HT1080 (cell line): ENCODE measurements around the gene NDUFA7. TPM values are rescaled to one million over a fixed set of nuclear protein-coding genes. Genes with fewer than 3 reads are reported as not detected.
"Not testable (repeated sequence)": the region's sequence is repeated elsewhere in the genome, so short reads cannot be mapped to it uniquely, and the experiment has no call there.

Experiments used
- DNase-seq: peaks from one replicate; pipeline ENCODE4 v3.0.0-alpha.2; 2015; ENCODE audit warnings: low read depth
- polyA plus RNA-seq, 2 experiments: library from polyadenylated mRNA; depleted of rRNA; stranded (reverse); fragments of >200 nt; gene quantifications; 2 replicates each; pipeline ENCODE4 v1.2.3, GENCODE V29; 2015
- total RNA-seq: library from RNA; depleted of rRNA; stranded (reverse); fragments of >200 nt; shearing (Covaris generic); gene quantifications from 2 replicates; pipeline ENCODE4 v1.2.3, GENCODE V29; 2014; rRNA removed

NDUFA7 gene
- total RNA-seq, result 35.0 and 39.4 TPM in 2 replicates
- polyA plus RNA-seq (2015; cell fraction: cytosol; rRNA removed), result 54.8 and 78.6 TPM in 2 replicates
- polyA plus RNA-seq (2015; cell fraction: nucleus; rRNA removed), result 26.8 and 29.5 TPM in 2 replicates

- DNase-seq, result peak; percentile 92
Observed at GRCh38 chr19:8321067-8321985, at the start of gene NDUFA7, which contains the start of gene RPS28. Gene NDUFA7 (minus strand): TSS chr19:8321375. CDS start chr19:8321358, 17 bp downstream. Gene RPS28 (plus strand): TSS chr19:8321496. CDS start chr19:8321531, 35 bp downstream.

- DNase-seq, result no peak
Observed at GRCh38 chr19:8370176-8371010, 49.2 kb upstream of the NDUFA7 start.

- peak; percentile 94 for DNase-seq
Observed at GRCh38 chr19:8367327-8368001, 46.3 kb upstream of the NDUFA7 start.

DNA sequence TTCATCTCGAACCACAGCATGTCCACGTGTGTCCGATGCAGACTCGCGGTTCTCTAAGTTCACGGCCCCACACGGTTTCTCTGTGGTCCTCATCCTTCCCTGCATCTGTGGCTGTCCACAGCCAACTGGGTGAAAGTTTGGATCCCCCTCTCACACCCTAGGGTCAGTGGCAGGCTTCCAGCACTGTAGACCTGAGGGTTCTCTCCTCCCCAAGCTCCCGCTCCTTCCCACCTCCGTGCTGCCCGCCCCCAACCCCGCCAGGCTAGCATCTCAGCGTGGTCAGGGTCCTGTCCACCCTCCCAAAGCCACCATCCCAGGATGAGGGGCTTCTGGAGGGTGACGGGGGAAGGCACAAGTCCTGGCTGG lies 45.8 kb upstream of the NDUFA7 start:
- DNase-seq, result no peak

- DNase-seq, result no peak
Observed at GRCh38 chr19:8366121-8366581, 45.0 kb upstream of the NDUFA7 start.

GRCh38 chr19:8363803-8364771 lies 42.9 kb upstream of the NDUFA7 start, which contains the start of gene ANGPTL4:
Gene ANGPTL4 (plus strand): TSS chr19:8364155. CDS start chr19:8364322, 167 bp downstream.
- no peak for DNase-seq

DNA sequence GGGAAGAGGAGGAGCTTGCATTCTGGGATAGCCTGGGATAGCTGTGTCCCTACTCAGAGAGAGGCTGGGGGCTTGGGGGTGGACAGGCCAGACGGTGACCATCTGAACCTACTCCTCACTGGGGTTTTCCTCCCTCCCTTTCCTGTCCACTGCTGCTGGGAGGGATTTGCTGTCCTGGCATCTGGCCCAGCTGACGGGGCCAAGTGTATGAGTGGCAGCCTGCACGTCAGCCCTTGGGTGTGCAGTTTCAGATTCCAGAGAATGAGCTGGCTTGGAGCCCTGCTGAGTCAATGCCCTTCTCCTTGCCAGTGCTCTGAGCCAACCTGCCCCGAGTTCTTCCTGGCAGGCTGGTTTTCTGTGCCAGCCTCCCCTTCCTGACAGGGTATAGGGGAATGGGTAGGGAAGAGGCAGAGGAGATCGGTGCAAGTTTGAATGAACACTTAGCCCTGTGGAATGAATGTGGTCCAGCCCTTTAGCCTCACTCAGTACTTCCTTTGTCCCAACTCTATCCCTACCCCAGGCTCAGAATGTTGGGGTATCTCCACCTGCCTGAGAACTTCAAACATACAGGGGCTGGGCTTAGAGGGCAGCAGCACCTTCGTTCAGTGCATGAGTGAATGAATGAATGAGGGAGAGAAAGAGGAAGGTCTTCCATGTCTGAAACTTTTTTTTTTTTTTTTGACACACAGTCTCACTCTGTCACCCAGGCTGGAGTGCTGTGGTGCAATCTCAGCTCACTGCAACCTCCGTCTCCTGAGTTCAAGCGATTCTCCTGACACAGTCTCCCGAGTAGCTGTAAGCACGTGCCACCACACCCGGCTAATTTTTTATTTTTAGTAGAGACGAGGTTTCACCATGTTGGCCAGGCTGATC lies 41.0 kb upstream of the NDUFA7 start:
- DNase-seq, result peak; percentile 99

DNA sequence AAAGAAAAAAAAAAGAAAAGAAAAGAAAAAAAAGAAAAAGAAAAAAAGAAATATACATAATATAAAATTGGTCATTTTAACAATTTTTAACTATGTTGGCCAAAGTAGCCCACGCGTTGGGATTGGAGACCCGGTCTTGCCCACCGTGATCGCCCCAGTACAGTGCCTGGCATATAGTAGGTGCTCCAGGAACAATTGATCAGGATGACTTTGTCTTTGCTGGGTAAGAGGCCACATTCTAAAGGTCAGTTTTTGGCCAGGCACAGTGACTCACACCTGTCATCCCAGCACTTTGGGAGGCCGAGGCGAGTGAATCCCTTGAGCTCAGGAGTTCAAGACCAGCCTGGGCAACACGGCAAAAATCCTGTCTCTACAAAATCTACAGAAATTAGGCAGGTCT lies 39.0 kb upstream of the NDUFA7 start:
- no peak for DNase-seq

DNA sequence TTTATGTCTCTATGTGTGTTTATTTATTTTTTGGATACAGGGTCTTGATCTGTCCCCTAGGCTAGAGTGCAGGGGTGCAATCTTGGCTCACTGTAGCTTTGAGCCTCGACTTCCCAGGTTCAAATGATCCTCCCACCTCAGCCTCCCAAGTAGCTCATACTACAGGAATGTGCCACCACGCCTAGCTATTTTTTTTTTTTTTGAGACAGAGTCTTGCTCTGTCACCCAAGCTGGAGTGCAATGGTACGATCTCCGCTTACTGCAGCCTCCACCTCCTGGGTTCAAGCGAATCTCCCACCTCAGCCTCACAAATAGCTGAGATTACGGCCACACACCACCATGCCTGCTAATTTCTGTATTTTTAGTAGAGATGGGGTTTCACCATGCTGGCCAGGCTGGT lies 37.8 kb upstream of the NDUFA7 start:
- DNase-seq, result no peak

DNA sequence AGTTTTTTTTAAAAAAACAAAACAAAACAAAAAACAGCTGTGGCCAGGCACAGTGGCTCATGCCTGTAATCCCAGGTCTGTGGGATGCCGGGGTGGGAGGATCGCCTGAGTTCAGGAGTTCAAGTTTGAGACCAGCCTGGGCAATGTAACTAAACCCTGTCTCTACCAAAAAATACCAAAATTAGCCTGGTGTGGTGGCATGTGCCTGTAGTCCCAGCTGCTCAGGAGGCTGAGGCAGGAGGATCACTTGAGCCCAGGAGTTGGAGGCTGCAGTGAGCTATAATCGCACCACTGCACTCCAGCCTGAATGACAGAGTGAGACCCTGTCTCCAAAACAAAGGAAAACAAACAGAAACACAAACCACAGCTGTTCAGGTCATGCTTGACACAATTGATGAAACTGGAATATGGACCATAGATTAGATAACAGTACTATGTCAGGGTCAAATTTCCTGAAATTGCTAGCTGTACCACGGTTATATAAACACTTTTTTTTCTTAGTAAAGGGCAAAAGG lies 35.9 kb upstream of the NDUFA7 start:
- DNase-seq, result no peak

DNA sequence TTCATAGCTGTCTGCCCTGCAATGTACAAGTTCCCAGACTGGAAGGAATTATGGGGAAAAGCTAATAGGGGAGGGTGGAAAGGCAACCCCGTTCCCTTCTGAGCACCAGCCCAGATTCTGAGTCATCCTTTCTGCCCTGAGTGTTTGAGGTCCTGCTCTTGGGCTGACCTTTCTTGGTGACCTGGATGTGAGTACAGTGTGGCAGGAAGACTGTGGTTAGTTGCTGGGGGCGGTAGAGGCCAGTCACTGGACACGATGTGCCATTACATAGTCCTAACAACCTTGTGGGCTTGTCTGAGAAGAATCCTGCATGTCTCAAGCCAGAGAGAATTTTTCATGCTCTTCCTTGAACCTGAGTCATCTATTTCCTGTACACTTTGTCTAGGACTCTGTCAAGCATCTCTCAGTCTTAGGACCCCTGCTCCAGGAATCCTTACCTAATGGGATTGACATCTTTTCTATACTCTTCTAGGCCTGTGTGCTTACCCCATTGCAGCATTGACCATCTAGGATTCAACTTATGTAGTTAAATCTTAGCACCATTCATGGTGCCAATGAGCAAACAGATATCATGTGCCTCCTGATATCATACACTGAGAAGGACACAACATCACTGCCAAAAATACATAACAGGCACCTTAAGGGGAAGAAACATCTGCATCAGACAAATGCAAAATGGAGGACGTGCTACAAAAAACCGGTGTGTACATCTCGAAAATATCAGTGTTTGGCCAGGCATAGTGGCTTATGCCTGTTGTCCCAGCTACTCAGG lies 34.6 kb upstream of the NDUFA7 start:
- DNase-seq, result peak; percentile 99

DNA sequence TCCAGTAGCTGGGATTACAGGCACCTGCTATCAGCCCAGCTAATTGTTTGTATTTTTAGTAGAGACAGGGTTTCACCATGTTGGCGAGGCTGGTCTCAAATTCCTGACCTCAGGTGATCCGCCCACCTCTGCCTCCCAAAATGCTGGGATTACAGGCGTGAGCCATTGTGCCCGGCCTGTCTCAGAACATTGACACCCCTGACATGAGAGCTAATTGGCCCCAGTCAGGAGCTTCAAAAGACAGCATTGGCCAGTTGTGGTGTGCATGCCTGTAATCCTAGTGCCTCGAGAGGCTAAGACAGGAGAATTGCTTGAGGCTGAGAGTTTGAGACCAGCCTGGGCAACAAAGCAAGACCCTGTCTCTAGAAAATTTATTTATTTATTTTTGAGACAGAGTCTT lies 31.7 kb upstream of the NDUFA7 start:
- DNase-seq, result not testable (repeated sequence)

GRCh38 chr19:8352134-8352827 lies 31.1 kb upstream of the NDUFA7 start:
- no peak for DNase-seq

DNA sequence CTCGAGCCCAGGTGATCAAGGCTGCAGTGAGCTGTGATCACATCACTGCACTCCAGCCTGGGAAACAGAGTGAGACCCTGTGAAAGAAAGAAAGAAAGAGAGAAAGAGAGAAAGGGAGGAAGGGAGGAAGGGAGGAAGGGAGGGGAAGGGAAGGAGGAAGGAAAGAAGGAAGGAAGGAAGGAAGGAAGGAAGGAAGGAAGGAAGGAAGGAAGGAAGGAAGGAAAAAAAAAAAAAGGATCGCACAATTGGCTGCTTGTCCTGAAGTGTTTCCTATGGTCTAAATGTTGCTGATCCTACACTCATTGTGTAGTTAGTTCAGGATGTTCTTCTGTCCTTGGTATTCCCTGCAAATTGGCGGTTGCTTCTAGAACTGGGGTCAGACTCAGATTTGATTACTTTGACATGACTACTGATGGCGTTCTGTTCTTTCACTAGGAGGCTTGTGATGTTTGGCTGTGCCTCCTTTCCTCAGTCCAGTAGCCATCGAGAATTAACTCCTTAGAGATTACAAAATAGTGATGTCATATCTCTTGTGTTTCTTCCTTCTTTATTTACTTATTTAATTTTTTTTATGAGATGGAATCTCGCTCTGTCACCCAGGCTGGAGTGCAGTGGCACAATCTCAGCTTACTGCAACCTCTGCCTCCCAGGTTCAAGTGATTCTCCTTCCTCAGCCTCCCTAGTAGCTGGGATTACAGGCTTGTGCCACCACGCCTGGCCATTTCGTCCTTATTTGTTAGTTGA lies 28.6 kb upstream of the NDUFA7 start:
- not testable (repeated sequence) for DNase-seq

DNA sequence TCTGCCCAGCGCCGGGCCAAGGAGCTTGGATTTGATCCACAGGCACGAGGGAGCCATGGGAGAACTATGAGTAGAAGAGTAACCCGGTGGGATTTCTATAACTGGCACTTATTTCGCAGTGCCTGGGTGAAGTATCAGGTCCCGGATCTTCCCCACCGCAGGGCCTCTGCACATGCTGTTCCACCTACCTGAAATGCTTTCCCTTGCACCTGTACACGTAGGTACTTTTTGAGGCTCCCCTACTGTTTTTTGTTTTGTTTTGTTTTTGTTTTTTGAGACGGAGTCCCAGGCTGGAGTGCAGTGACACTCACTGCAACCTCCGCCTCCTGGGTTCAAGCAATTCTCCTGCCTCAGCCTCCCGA lies 22.3 kb upstream of the NDUFA7 start:
- DNase-seq, result no peak

- DNase-seq, result peak; percentile 70
Observed at GRCh38 chr19:8342684-8343482, 21.7 kb upstream of the NDUFA7 start, which contains the start of gene KANK3. Gene KANK3 (minus strand): TSS chr19:8343262. CDS start chr19:8337828, 5,434 bp downstream.
